GM12864 (cell line): ENCODE measurements around the gene KIAA1217.
"Not testable (repeated sequence)": the region's sequence is repeated elsewhere in the genome, so short reads cannot be mapped to it uniquely, and the experiment has no call there.

Experiments
- DNase-seq: peaks from one replicate; pipeline ENCODE4 v3.0.0-alpha.2; 2011; ENCODE audit warnings: low read depth
- H3K4me3 ChIP-seq: 2 replicates; pipeline ENCODE4 v1.5.1; 2011; ENCODE audit warnings: mild to moderate bottlenecking, low read depth, low read length, control low read depth
- TF ChIP-seq, protein P1 (sequence below): IDR thresholded peaks from 2 replicates; pipeline ENCODE4 v1.5.1; 2011; ENCODE audit warnings: low read depth, mild to moderate bottlenecking, moderate library complexity, low read length, control low read depth, inconsistent platforms; ENCODE audit errors: missing control alignments

Gene KIAA1217

DNA sequence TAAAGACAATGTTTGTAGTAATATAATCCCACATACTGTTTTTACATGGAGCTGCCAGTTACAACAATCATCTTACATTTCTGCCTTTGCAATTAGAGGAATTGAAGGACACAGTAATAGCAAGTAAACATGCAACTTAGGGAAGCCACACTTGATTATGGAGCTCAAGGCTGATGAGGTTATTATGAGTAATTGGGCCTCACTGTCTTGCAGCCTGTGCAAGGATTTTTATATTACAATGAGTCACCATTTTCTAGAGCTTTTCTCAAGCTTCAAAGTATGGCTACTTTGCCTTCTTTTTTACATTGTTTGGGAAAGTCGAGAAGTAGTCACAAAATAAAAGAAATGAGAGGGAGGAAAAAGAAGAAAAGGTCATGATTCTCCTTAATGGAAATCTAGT is 226.4 kb downstream of the KIAA1217 start:
- DNase-seq: no peak
- H3K4me3 ChIP-seq: no peak overlapping the region

DNA sequence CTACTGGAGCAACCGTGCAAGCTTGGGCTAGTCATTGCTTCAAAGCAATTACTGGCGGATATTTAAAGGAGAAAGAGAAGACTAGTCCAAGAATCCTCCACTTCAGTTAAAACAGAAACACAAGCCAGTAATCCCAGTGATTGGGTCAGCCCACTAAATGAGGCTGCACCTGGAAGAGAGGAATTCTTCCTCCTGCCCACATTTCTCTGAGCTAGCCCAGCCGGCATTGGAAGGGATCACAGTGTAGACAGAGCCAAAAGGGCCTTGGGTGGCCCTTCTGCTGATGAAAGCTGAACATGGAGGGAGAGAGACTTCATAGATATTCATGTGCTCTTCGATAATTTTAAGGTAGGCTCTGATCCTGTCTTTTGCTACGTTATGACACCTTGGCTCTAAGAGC is 228.4 kb downstream of the KIAA1217 start:
- H3K4me3 ChIP-seq: no peak overlapping the region
- DNase-seq: no peak
- TF ChIP-seq, protein P1, sequence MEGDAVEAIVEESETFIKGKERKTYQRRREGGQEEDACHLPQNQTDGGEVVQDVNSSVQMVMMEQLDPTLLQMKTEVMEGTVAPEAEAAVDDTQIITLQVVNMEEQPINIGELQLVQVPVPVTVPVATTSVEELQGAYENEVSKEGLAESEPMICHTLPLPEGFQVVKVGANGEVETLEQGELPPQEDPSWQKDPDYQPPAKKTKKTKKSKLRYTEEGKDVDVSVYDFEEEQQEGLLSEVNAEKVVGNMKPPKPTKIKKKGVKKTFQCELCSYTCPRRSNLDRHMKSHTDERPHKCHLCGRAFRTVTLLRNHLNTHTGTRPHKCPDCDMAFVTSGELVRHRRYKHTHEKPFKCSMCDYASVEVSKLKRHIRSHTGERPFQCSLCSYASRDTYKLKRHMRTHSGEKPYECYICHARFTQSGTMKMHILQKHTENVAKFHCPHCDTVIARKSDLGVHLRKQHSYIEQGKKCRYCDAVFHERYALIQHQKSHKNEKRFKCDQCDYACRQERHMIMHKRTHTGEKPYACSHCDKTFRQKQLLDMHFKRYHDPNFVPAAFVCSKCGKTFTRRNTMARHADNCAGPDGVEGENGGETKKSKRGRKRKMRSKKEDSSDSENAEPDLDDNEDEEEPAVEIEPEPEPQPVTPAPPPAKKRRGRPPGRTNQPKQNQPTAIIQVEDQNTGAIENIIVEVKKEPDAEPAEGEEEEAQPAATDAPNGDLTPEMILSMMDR: no peak

More for the DNA sequence above, 226.4 kb downstream of the KIAA1217 start:
- TF ChIP-seq, protein P1: no peak

DNA sequence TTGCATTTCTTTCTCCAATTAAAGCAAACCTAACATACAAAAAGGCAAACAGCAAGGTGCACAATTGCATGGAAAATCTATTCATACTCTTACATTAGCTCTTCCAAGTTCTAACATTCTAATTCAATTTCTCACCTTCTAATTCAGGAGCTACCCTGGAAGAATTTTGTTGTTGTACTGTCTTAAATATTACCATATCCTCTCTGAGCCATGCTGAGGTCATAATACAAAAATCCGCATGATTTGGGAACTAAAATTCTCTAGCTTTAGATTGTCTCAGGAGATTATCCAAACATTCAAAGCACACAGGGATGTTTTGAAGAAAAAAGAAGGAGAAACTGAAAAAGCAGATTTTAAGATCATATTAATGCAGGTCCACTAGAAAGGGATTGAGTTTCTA is 229.9 kb downstream of the KIAA1217 start:
- TF ChIP-seq, protein P1: no peak
- DNase-seq: no peak
- H3K4me3 ChIP-seq: no peak overlapping the region

DNA sequence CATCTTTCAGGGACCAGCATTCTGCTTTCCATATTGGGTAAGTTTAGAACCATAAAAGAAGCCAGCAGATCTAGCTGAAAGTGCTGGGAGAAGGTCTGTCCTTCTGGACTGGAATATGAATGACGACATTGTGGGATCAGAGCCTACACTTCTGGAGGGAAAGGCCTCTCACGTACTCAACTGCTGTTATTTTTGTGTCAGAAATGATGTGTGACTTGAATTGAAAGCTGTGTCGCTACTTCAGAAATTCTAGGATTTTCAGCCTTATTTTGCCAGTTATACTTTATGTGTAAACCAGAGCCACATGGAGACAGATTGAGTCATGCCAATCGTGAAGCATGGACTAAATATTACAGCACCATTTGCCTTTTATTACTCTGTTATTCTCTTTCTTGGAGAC is 231.0 kb downstream of the KIAA1217 start:
- H3K4me3 ChIP-seq: no peak overlapping the region
- DNase-seq: no peak
- TF ChIP-seq, protein P1: no peak

DNA sequence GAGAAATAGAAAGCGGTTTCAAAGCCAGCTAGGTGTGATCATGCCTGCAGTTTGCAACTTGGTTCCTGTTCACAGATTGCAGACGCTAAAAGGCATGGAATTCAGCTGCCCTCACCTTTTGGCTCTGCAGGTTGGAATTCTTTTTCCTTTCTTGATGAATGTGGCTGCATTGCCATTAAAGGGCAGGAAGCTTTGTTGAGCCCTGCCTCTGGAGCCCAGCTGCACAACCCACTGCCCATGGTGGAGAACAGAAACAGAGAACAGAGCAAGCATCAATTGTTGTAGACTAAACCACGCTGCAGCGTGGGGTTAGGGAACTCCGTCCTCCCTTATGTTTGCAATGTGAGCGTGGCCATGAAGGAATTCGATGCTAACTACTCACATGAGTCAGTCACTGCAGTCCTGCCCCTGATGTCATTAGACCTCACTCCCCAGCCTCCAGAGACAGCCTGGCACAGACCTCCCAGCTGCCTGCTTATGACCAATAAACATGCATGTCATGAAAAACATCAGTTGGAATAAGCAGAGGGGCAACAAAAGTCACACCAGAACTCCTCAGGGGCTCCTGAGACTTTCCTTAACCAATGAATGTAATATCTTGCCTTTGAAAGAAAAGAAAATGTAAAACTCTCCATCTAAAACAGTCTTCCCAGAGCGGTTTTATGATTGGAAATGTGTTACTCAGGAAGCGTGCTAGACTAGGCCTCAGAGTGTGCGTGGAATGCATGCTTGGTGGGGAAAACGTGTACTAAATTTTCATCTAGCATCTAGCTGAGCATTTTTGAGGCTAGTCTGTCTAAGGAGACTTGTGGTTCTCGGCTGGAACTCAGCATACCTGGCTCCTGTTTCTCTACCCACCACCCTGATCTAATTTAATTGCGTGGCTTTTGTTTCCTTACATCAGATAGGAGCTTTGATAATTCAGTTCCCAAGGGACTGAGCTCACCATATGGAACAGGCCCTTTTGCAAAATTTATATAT is 232.2 kb downstream of the KIAA1217 start:
- no peak for DNase-seq
- no peak overlapping the region for H3K4me3 ChIP-seq
- TF ChIP-seq, protein P1: no peak

DNA sequence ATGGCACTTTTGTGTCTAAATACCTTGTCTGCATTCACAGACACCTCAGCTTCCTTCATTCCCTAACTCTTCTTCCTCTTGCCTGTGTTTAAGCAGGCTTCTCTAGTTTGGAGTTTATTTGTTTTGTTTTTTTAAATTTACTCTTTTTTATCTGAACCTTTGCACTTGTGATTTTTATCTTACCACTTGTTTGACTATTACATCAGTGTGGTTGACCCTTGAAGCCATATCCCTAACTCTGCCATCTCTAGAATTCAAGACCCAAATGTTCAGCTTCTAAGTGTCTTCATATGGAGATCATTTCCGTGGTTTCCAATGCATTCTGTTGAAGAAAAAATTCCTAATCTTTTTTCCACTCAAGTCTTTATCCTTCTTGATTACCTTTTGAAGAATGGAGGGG is 233.3 kb downstream of the KIAA1217 start:
- no peak overlapping the region for H3K4me3 ChIP-seq
- TF ChIP-seq, protein P1: no peak
- no peak for DNase-seq

DNA sequence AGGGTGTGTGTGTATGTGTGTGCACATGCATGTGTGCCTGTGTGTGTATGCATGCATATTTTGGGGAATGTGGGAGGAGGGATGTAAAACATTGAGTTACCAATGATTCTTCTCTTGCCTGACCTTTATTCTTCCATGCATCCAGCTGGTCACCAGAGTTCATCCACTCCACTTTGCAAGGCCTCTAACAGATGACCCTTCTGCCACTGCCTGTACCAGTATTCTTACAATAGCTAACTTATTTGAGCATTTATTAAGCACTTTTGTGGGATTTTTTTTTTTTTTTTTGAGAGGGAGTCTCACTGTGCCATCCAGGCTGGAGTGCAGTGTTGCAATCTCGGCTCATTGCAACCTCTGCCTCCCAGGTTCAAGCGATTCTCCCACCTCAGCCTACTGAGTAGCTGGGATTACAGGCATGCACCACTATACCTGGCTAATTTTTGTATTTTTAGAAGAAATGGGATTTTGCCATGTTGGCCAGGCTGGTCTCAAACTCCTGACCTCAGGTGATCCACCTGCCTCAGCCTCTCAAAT is 233.8 kb downstream of the KIAA1217 start:
- not testable (repeated sequence) for DNase-seq, H3K4me3 ChIP-seq
